ENCODE measurements around the gene MYO3B.

GRCh38 chr2:170553748-170554147 lies 375.8 kb downstream of the MYO3B start:
- TF ChIP-seq, protein P1, sequence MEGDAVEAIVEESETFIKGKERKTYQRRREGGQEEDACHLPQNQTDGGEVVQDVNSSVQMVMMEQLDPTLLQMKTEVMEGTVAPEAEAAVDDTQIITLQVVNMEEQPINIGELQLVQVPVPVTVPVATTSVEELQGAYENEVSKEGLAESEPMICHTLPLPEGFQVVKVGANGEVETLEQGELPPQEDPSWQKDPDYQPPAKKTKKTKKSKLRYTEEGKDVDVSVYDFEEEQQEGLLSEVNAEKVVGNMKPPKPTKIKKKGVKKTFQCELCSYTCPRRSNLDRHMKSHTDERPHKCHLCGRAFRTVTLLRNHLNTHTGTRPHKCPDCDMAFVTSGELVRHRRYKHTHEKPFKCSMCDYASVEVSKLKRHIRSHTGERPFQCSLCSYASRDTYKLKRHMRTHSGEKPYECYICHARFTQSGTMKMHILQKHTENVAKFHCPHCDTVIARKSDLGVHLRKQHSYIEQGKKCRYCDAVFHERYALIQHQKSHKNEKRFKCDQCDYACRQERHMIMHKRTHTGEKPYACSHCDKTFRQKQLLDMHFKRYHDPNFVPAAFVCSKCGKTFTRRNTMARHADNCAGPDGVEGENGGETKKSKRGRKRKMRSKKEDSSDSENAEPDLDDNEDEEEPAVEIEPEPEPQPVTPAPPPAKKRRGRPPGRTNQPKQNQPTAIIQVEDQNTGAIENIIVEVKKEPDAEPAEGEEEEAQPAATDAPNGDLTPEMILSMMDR (conservative IDR thresholded peaks at IDR 0.05): no peak
- TF ChIP-seq ZFX (IDR thresholded peaks at IDR 0.05): no peak
